Central memory CD8-positive, alpha-beta T cell (primary cell): ENCODE results near the gene XYLT1.
A peak's percentile ranks its signal among the peaks of the same experiment; 100 is the strongest.

ENCODE experiments used
- ATAC-seq: fragments of 150-1000 bp; cut with Tn5 transposase; replicated peaks from 2 replicates; pipeline ENCODE4 v1.10.0; 2022; ENCODE audit warnings: mild to moderate bottlenecking, moderate FRiP score, moderate number of reproducible peaks; ENCODE audit not compliant: poor library complexity, severe bottlenecking; ENCODE audit errors: extremely low read depth
- DNase-seq, 2 donors: peaks; one replicate each; pipeline ENCODE4 v3.0.0; 2021; ENCODE audit warnings: low spot score in 2 of 2
- H3K27ac Mint-ChIP-seq: one replicate; pipeline ENCODE4 v1.8.0; 2022; ENCODE audit warnings: low read depth, mild to moderate bottlenecking, moderate library complexity, mixed read lengths
- H3K27me3 Mint-ChIP-seq: one replicate; pipeline ENCODE4 v1.8.0; 2022; ENCODE audit warnings: mixed read lengths
- H3K36me3 Mint-ChIP-seq: one replicate; pipeline ENCODE4 v1.8.0; 2022; ENCODE audit warnings: mild to moderate bottlenecking, moderate library complexity, mixed read lengths; ENCODE audit not compliant: insufficient read depth
- H3K4me1 Mint-ChIP-seq: one replicate; pipeline ENCODE4 v1.8.0; 2022; ENCODE audit warnings: mixed read lengths
- H3K4me3 Mint-ChIP-seq: one replicate; pipeline ENCODE4 v1.8.0; 2022; ENCODE audit warnings: mild to moderate bottlenecking, moderate library complexity, mixed read lengths
- H3K9me3 Mint-ChIP-seq: one replicate; pipeline ENCODE4 v1.8.0; 2022; ENCODE audit warnings: mixed read lengths

The XYLT1 gene

GRCh38 chr16:17126156-17126555 lies 344.6 kb downstream of the XYLT1 start:
- no peak overlapping the region for H3K27ac Mint-ChIP-seq
- H3K27me3 Mint-ChIP-seq: no peaks in the 10 kb centered on the region
- ATAC-seq: no peak
- DNase-seq: no peak
- peaks cover 18% of the 10 kb centered on the region for H3K36me3 Mint-ChIP-seq
- H3K4me1 Mint-ChIP-seq: peaks cover 7% of the 10 kb centered on the region
- no peak overlapping the region for H3K4me3 Mint-ChIP-seq
- H3K9me3 Mint-ChIP-seq: no peaks in the 10 kb centered on the region

- ATAC-seq (no peak), DNase-seq (no peak)
- Mint-ChIP-seq H3K27ac (no peak overlapping the region), H3K9me3 (no peaks in the 10 kb centered on the region), H3K4me3 (no peak overlapping the region), H3K36me3 (peaks cover 18% of the 10 kb centered on the region), H3K27me3 (no peaks in the 10 kb centered on the region), H3K4me1 (peaks cover 3% of the 10 kb centered on the region)
Measured at GRCh38 chr16:17125671-17126070, 345.1 kb downstream of the XYLT1 start.

GRCh38 chr16:17117906-17118577 lies 352.7 kb downstream of the XYLT1 start:
- H3K27ac Mint-ChIP-seq: no peak overlapping the region
- peaks cover 5% of the 10 kb centered on the region for H3K4me1 Mint-ChIP-seq
- peaks cover 8% of the 10 kb centered on the region for H3K36me3 Mint-ChIP-seq

GRCh38 chr16:17116595-17117322 lies 354.0 kb downstream of the XYLT1 start:
- peaks cover 9% of the 10 kb centered on the region for H3K36me3 Mint-ChIP-seq
- ATAC-seq: no peak

More at GRCh38 chr16:17117906-17118577, 352.7 kb downstream of the XYLT1 start:
- DNase-seq: no peak
- H3K9me3 Mint-ChIP-seq: no peaks in the 10 kb centered on the region
- H3K4me3 Mint-ChIP-seq: no peak overlapping the region
- no peaks in the 10 kb centered on the region for H3K27me3 Mint-ChIP-seq
- no peak for ATAC-seq

GRCh38 chr16:17109413-17109812 lies 361.3 kb downstream of the XYLT1 start:
- ATAC-seq (no peak), DNase-seq (no peak)
- H3K9me3 Mint-ChIP-seq: no peaks in the 10 kb centered on the region
- no peaks in the 10 kb centered on the region for H3K27me3 Mint-ChIP-seq
- H3K4me3 Mint-ChIP-seq: no peak overlapping the region
- peaks cover 11% of the 10 kb centered on the region for H3K4me1 Mint-ChIP-seq
- peaks cover 4% of the 10 kb centered on the region for H3K36me3 Mint-ChIP-seq
- H3K27ac Mint-ChIP-seq: no peak overlapping the region

More at GRCh38 chr16:17116595-17117322, 354.0 kb downstream of the XYLT1 start:
- DNase-seq: no peak
- Mint-ChIP-seq H3K27ac (peak overlapping the region; percentile 61), H3K4me3 (no peak overlapping the region), H3K27me3 (no peaks in the 10 kb centered on the region), H3K4me1 (peaks cover 5% of the 10 kb centered on the region), H3K9me3 (no peaks in the 10 kb centered on the region)

GRCh38 chr16:17108596-17108995 lies 362.2 kb downstream of the XYLT1 start:
- no peak overlapping the region for H3K4me3 Mint-ChIP-seq
- peaks cover 11% of the 10 kb centered on the region for H3K4me1 Mint-ChIP-seq
- H3K27ac Mint-ChIP-seq: no peak overlapping the region
- H3K36me3 Mint-ChIP-seq: peaks cover 4% of the 10 kb centered on the region
- DNase-seq (no peak), ATAC-seq (no peak)
- H3K27me3 Mint-ChIP-seq: no peaks in the 10 kb centered on the region
- no peaks in the 10 kb centered on the region for H3K9me3 Mint-ChIP-seq

- no peak for DNase-seq
- H3K4me1 Mint-ChIP-seq: peaks cover 11% of the 10 kb centered on the region
- no peak for ATAC-seq
- H3K9me3 Mint-ChIP-seq: no peaks in the 10 kb centered on the region
- peaks cover 4% of the 10 kb centered on the region for H3K36me3 Mint-ChIP-seq
- no peaks in the 10 kb centered on the region for H3K27me3 Mint-ChIP-seq
- no peak overlapping the region for H3K27ac Mint-ChIP-seq
- H3K4me3 Mint-ChIP-seq: no peak overlapping the region
Measured at GRCh38 chr16:17107450-17107849, 363.3 kb downstream of the XYLT1 start.

GRCh38 chr16:17106243-17106791 lies 364.4 kb downstream of the XYLT1 start:
- no peak overlapping the region for H3K27ac Mint-ChIP-seq
- H3K4me1 Mint-ChIP-seq: peaks cover 11% of the 10 kb centered on the region
- DNase-seq: no peak
- ATAC-seq: no peak
- H3K27me3 Mint-ChIP-seq: no peaks in the 10 kb centered on the region
- no peaks in the 10 kb centered on the region for H3K9me3 Mint-ChIP-seq
- peaks cover 2% of the 10 kb centered on the region for H3K36me3 Mint-ChIP-seq
- no peak overlapping the region for H3K4me3 Mint-ChIP-seq

- Mint-ChIP-seq H3K4me1 (peaks cover 11% of the 10 kb centered on the region), H3K9me3 (no peaks in the 10 kb centered on the region), H3K4me3 (no peak overlapping the region), H3K27me3 (no peaks in the 10 kb centered on the region), H3K27ac (no peak overlapping the region), H3K36me3 (peaks cover 2% of the 10 kb centered on the region)
- no peak for ATAC-seq
- DNase-seq: no peak
Measured at GRCh38 chr16:17105239-17105797, 365.4 kb downstream of the XYLT1 start.

GRCh38 chr16:17104654-17105053 lies 366.1 kb downstream of the XYLT1 start:
- no peaks in the 10 kb centered on the region for H3K27me3 Mint-ChIP-seq
- H3K27ac Mint-ChIP-seq: no peak overlapping the region
- peaks cover 11% of the 10 kb centered on the region for H3K4me1 Mint-ChIP-seq
- H3K36me3 Mint-ChIP-seq: peaks cover 2% of the 10 kb centered on the region
- H3K9me3 Mint-ChIP-seq: no peaks in the 10 kb centered on the region
- ATAC-seq (no peak), DNase-seq (no peak)
- no peak overlapping the region for H3K4me3 Mint-ChIP-seq

GRCh38 chr16:17103216-17103615 lies 367.5 kb downstream of the XYLT1 start:
- Mint-ChIP-seq H3K36me3 (peaks cover 2% of the 10 kb centered on the region), H3K4me3 (no peak overlapping the region), H3K27ac (no peak overlapping the region), H3K9me3 (no peaks in the 10 kb centered on the region), H3K27me3 (no peaks in the 10 kb centered on the region), H3K4me1 (peaks cover 11% of the 10 kb centered on the region)
- DNase-seq (no peak), ATAC-seq (no peak)

- Mint-ChIP-seq H3K4me1 (peaks cover 11% of the 10 kb centered on the region), H3K27me3 (no peaks in the 10 kb centered on the region), H3K36me3 (peaks cover 1% of the 10 kb centered on the region), H3K4me3 (no peak overlapping the region), H3K9me3 (no peaks in the 10 kb centered on the region), H3K27ac (no peak overlapping the region)
- ATAC-seq: no peak
- no peak for DNase-seq
Measured at GRCh38 chr16:17101646-17102045, 369.1 kb downstream of the XYLT1 start.

- Mint-ChIP-seq H3K4me1 (peaks cover 6% of the 10 kb centered on the region), H3K36me3 (no peaks in the 10 kb centered on the region), H3K27ac (no peak overlapping the region), H3K9me3 (no peaks in the 10 kb centered on the region), H3K4me3 (no peak overlapping the region), H3K27me3 (no peaks in the 10 kb centered on the region)
- DNase-seq (no peak), ATAC-seq (no peak)
Measured at GRCh38 chr16:17098685-17099084, 372.1 kb downstream of the XYLT1 start.
